HepG2 (cell line): ENCODE measurements around the gene PRKG1. TPM values are rescaled to one million over a fixed set of nuclear protein-coding genes. Genes with fewer than 3 reads are reported as not detected.

Experiments
- ATAC-seq: fragments of 200-7000 bp; cut with Tn5 transposase; 3 replicates; pipeline ENCODE4 v1.9.1; 2020; ENCODE audit warnings: mild to moderate bottlenecking, moderate library complexity
- BruUV-seq: library from RNA; stranded (reverse); fragments of 400-500 nt; replicated peaks from 2 replicates; lab custom pipeline; 2021; lab: Mats Ljungman, UMichigan
- CTCF ChIA-PET: fragments of 300-600 bp; formaldehyde crosslinking; extraction: SDS; loops from one replicate; lab custom pipeline; 2021; ENCODE audit warnings: low total read pairs, inconsistent platforms, low intra/inter-chr PET ratio; lab: Yijun Ruan, JAX
- POLR2A ChIA-PET: fragments of 350-600 bp; sonication (Branson Sonifier 250); formaldehyde crosslinking; loops from one replicate; lab custom pipeline; 2020; ENCODE audit warnings: antibody characterized with exemption, inconsistent platforms; lab: Yijun Ruan, JAX
- DNase-seq: peaks from one replicate; pipeline ENCODE4 v3.0.0-alpha.2; 2015; ENCODE audit warnings: low spot score
- FAIRE-seq: peaks from 3 replicates; lab custom pipeline; 2011; peaks lifted over from hg19 to GRCh38; lab: Jason Lieb, UNC
- H2AFZ ChIP-seq: one replicate; pipeline ENCODE4 v1.6.1; 2011; ENCODE audit warnings: low read length, inconsistent platforms
- H3K27ac ChIP-seq: fragments of 300-600 bp; 3 replicates; pipeline ENCODE4 v1.8.0; 2011; ENCODE audit warnings: mixed run types, mild to moderate bottlenecking, mixed read lengths, low read length, inconsistent platforms; ENCODE audit not compliant: insufficient read depth; ENCODE audit errors: extremely low read length
- H3K27me3 ChIP-seq, 2 experiments: fragments of 200-600 bp in 1 of 2; 2 replicates in 1 of 2; 3 replicates in 1 of 2; pipeline versions ENCODE4 v1.6.0 to v1.8.0; 2011; ENCODE audit warnings: low read length in 2 of 2, mild to moderate bottlenecking in 2 of 2, moderate library complexity in 2 of 2, inconsistent platforms in 1 of 2; ENCODE audit not compliant: insufficient read depth in 2 of 2, control insufficient read depth in 1 of 2
- H3K36me3 ChIP-seq, 2 experiments: fragments of 200-600 bp in 1 of 2; replicated peaks in 1 of 2; 2 replicates in 1 of 2; 3 replicates in 1 of 2; pipeline versions ENCODE4 v1.5.1 to v1.8.0; 2011; ENCODE audit warnings: low read length in 2 of 2, inconsistent platforms in 1 of 2; ENCODE audit not compliant: insufficient read depth in 2 of 2, control insufficient read depth in 1 of 2
- H3K4me1 ChIP-seq: 2 replicates; pipeline ENCODE4 v1.5.1; 2012; ENCODE audit warnings: low read length, inconsistent platforms; ENCODE audit not compliant: insufficient read depth
- H3K4me2 ChIP-seq: 2 replicates; pipeline ENCODE4 v1.6.0; 2011; ENCODE audit warnings: low read depth, low read length, inconsistent platforms
- H3K4me3 ChIP-seq, 3 experiments: fragments of 200-600 bp in 1 of 3; sonication (generic), shearing (Covaris generic) in 1 of 3; replicated peaks in 1 of 3; 2 replicates each; pipeline ENCODE4 v1.5.1; 2011 to 2016; ENCODE audit warnings: low read length in 3 of 3, inconsistent platforms in 2 of 3, low read depth in 2 of 3, mild to moderate bottlenecking in 2 of 3, control low read depth in 1 of 3, mixed read lengths in 1 of 3; ENCODE audit not compliant: insufficient read depth in 1 of 3
- H3K79me2 ChIP-seq: one replicate; pipeline ENCODE4 v1.6.1; 2011; ENCODE audit warnings: low read length, inconsistent platforms; ENCODE audit not compliant: insufficient read depth
- H3K9ac ChIP-seq: 2 replicates; pipeline ENCODE4 v1.6.0; 2011; ENCODE audit warnings: mild to moderate bottlenecking, low read depth, low read length, inconsistent platforms; ENCODE audit not compliant: insufficient read depth
- H3K9me3 ChIP-seq: 2 replicates; pipeline ENCODE4 v1.5.1; 2012; ENCODE audit warnings: mild to moderate bottlenecking, low read length
- H4K20me1 ChIP-seq: 2 replicates; pipeline ENCODE4 v1.6.0; 2011; ENCODE audit warnings: inconsistent platforms, mild to moderate bottlenecking, low read length, moderate library complexity; ENCODE audit not compliant: insufficient read depth
- ATF7 ChIP-seq, 2 experiments: fragments of 450-650 bp in 1 of 2; sonication (generic) in 1 of 2; formaldehyde crosslinking in 1 of 2; IDR thresholded peaks; 2 replicates each; pipeline versions ENCODE4 v1.4.0 to v1.6.1; 2016 to 2020; ENCODE audit warnings: antibody characterized with exemption in 1 of 2, mild to moderate bottlenecking in 1 of 2, missing genetic modification reagents in 1 of 2
- MAFF ChIP-seq: IDR thresholded peaks from 2 replicates; pipeline ENCODE4 v1.6.1; 2011; ENCODE audit warnings: low read depth, low read length, improper control_type of control experiment
- MAFK ChIP-seq, 2 experiments: IDR thresholded peaks in 1 of 2; conservative IDR thresholded peaks in 1 of 2; 2 replicates each; pipeline ENCODE4 v1.6.1; 2011; ENCODE audit warnings: improper control_type of control experiment in 2 of 2, low read length in 2 of 2
- MIXL1 ChIP-seq: IDR thresholded peaks from 2 replicates; pipeline ENCODE4 v1.6.1; 2016
- NFE2L2 ChIP-seq: fragments of 150-350 bp; IDR thresholded peaks from 2 replicates; pipeline ENCODE4 v1.6.1; 2014; ENCODE audit warnings: low read length
- ZMYM3 ChIP-seq: sonication (generic); formaldehyde crosslinking; IDR thresholded peaks from 2 replicates; pipeline ENCODE4 v1.5.1; 2020; ENCODE audit warnings: mild to moderate bottlenecking, missing genetic modification reagents
- ZMYM4 ChIP-seq: sonication (generic); formaldehyde crosslinking; IDR thresholded peaks from 2 replicates; pipeline ENCODE4 v1.8.1; 2023; ENCODE audit warnings: mild to moderate bottlenecking, missing genetic modification reagents
- ZNF337 ChIP-seq: sonication (generic); formaldehyde crosslinking; IDR thresholded peaks from 2 replicates; pipeline ENCODE4 v1.5.1; 2020; ENCODE audit warnings: missing genetic modification reagents, low read depth, mild to moderate bottlenecking, borderline replicate concordance
- WGBS: methylation state at CpG from one replicate; pipeline ENCODE4 v1.1.6; 2017; ENCODE audit warnings: low lambda C conversion rate; 5-methylcytosine and 5-hydroxymethylcytosine counted together
- in situ Hi-C: cut with HindIII; loops from 2 replicates; pipeline ENCODE4 v1.10.0; 2017; ENCODE audit warnings: low pct_unique_long_range_greater_than_20kb; ENCODE audit not compliant: extremely low pct_ligation_motif_present
- intact Hi-C: fragments of 100-400 bp; cut with micrococcal nuclease; formaldehyde crosslinking; loops from one replicate; pipeline ENCODE4 v1.10.0; 2022; ENCODE audit not compliant: unreplicated experiment
- polyA plus RNA-seq, 8 experiments: library from polyadenylated mRNA; depleted of rRNA in 3 of 8; stranded (reverse) in 7 of 8; unstranded in 1 of 8; fragments of >200 nt; fragmentation: Illumina TruSeq in 4 of 8; extraction: Trizol in 4 of 8; gene quantifications; 2 replicates each; pipeline versions ENCODE4 v1.2.1 to v1.2.3, GENCODE V29; 2011 to 2016; ENCODE audit warnings: low read depth in 4 of 8, missing spikeins in 1 of 8, mixed read lengths in 1 of 8; ENCODE audit not compliant: insufficient read depth in 1 of 8
- total RNA-seq, 5 experiments: library from RNA; depleted of rRNA; stranded (reverse); fragments of >200 nt; fragmentation: Illumina TruSeq; extraction: Trizol; gene quantifications; 2 replicates each; pipeline ENCODE4 v1.2.3, GENCODE V29; 2016; ENCODE audit warnings: low read depth in 1 of 5
- TF ChIP-seq, protein P1 (sequence below): sonication (generic); formaldehyde crosslinking; IDR thresholded peaks from 2 replicates; pipeline ENCODE4 v1.5.0; 2020; ENCODE audit warnings: mild to moderate bottlenecking, missing genetic modification reagents
- TF ChIP-seq, protein P2 (sequence below): sonication (generic); formaldehyde crosslinking; IDR thresholded peaks from 2 replicates; pipeline ENCODE4 v1.9.0; 2022; ENCODE audit warnings: missing genetic modification reagents, mild to moderate bottlenecking, borderline replicate concordance

PRKG1 gene
- total and polyA plus RNA-seq, 2 of the 13 experiments (the other 11 are each of a cell fraction or from before 2014, with no cell fraction given), result 0.01 TPM; not detected in 1

DNA sequence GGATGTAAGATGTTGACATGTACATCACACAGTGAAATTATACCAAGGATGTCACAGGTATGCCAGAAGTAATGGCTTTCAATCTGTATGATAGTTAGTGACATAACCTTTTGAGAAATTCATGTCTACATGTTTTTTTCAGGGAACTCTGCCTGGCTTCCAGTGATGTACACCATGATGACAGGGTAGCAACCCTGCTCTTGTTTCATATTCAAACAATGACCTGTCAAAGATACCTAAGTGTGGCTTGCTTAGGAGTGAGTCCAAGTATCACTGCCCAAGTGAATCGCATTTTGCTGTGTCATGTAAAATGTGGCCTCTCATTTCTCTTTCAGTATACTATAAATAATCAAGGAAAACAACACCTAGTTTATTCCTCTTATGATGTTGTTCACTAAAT lies 1033.9 kb downstream of the PRKG1 start:
- Histone ChIP-seq H3K27ac (no peak overlapping the region), H3K9me3 (no peaks in the 10 kb centered on the region), H3K27me3 (no peaks in the 10 kb centered on the region), H4K20me1 (no peaks in the 10 kb centered on the region), H3K79me2 (no peaks in the 10 kb centered on the region), H3K4me2 (no peak overlapping the region), H3K9ac (no peak overlapping the region), H3K36me3 (no peaks in the 10 kb centered on the region), H3K4me1 (no peaks in the 10 kb centered on the region), H3K4me3 (no peak overlapping the region), H2AFZ (no peak overlapping the region)
- FAIRE-seq (no peak), ATAC-seq (no peak), DNase-seq (no peak)
- CTCF ChIA-PET, result no interaction called here
- no TSS peak for BruUV-seq
- POLR2A ChIA-PET, result no interaction called here
- TF ChIP-seq NFE2L2, result peak; percentile 54
- TF ChIP-seq ZMYM3 (CRISPR knock-in tag), result no peak
- TF ChIP-seq ATF7 (IDR thresholded peaks at IDR 0.05), result no peak
- TF ChIP-seq ATF7 (CRISPR knock-in tag; IDR thresholded peaks at IDR 0.05), result no peak
- peak; percentile 47; the same call in 1 of the 2 replicates for TF ChIP-seq MAFF
- TF ChIP-seq MAFK (conservative IDR thresholded peaks at IDR 0.05 in 1 of 2, IDR thresholded peaks at IDR 0.05 in 1 of 2; ENCODE audit: low read length in 2 of 2), result peak; percentile 58 to 72; a peak in 3 of 4 replicates
- TF ChIP-seq, protein P1, sequence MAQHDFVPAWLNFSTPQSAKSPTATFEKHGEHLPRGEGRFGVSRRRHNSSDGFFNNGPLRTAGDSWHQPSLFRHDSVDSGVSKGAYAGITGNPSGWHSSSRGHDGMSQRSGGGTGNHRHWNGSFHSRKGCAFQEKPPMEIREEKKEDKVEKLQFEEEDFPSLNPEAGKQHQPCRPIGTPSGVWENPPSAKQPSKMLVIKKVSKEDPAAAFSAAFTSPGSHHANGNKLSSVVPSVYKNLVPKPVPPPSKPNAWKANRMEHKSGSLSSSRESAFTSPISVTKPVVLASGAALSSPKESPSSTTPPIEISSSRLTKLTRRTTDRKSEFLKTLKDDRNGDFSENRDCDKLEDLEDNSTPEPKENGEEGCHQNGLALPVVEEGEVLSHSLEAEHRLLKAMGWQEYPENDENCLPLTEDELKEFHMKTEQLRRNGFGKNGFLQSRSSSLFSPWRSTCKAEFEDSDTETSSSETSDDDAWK (CRISPR knock-in tag), result no peak
- in situ Hi-C loops, result no loop called here
- intact Hi-C loops, result no loop called here
- 0% methylated on average over 1 of the region's 1 CpG for WGBS

DNA sequence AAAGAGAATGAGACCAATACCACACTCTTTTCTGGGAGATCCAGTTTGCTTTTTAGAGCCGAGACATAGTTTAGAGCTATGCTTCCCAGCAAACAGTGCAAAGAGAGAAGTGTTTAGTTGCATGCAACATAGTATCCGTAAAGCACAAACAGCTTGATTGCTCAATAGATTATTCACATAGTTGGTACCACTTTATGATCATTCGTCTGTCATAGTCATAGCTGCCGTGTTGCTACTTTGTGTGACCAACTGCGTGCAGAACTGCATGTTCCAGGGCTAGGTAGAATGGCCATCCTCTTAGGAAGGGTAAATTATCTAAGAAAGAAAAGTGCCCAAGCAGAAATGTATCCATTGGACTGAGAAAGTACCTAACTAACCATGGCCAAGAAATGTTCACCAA lies 1036.3 kb downstream of the PRKG1 start:
- DNase-seq (no peak), ATAC-seq (no peak), FAIRE-seq (no peak)
- WGBS, result 14% methylated on average over 5 of the region's 5 CpGs
- H3K79me2 ChIP-seq, result no peaks in the 10 kb centered on the region
- intact Hi-C loops (no loop called here), in situ Hi-C loops (no loop called here)
- no peak overlapping the region for H3K27ac ChIP-seq
- no peaks in the 10 kb centered on the region for H3K9me3 ChIP-seq
- POLR2A ChIA-PET, result no interaction called here
- TF ChIP-seq ZNF337 (CRISPR knock-in tag), result no peak
- TF ChIP-seq, protein P2, sequence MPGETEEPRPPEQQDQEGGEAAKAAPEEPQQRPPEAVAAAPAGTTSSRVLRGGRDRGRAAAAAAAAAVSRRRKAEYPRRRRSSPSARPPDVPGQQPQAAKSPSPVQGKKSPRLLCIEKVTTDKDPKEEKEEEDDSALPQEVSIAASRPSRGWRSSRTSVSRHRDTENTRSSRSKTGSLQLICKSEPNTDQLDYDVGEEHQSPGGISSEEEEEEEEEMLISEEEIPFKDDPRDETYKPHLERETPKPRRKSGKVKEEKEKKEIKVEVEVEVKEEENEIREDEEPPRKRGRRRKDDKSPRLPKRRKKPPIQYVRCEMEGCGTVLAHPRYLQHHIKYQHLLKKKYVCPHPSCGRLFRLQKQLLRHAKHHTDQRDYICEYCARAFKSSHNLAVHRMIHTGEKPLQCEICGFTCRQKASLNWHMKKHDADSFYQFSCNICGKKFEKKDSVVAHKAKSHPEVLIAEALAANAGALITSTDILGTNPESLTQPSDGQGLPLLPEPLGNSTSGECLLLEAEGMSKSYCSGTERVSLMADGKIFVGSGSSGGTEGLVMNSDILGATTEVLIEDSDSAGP (CRISPR knock-in tag), result no peak
- TF ChIP-seq ZMYM4 (CRISPR knock-in tag), result no peak
- no peak for TF ChIP-seq MIXL1 (CRISPR knock-in tag)
- no peak overlapping the region for H3K4me2 ChIP-seq
- no peaks in the 10 kb centered on the region for H3K4me1 ChIP-seq
- no peak overlapping the region for H2AFZ ChIP-seq
- no peaks in the 10 kb centered on the region for H3K36me3 ChIP-seq
- no TSS peak for BruUV-seq
- CTCF ChIA-PET, result no interaction called here
- H3K27me3 ChIP-seq, result no peaks in the 10 kb centered on the region
- H3K9ac ChIP-seq, result no peak overlapping the region
- no peaks in the 10 kb centered on the region for H4K20me1 ChIP-seq
- H3K4me3 ChIP-seq, result no peak overlapping the region
